Activated B cell treated with CpG ODN at 0.5 μM for 24 hours (primary cell): ENCODE measurements around the gene PLCH1. TPM values are rescaled to one million over a fixed set of nuclear protein-coding genes. Genes with fewer than 3 reads are reported as not detected.

Experiments
- ATAC-seq: fragments of 200-7000 bp; cut with Tn5 transposase; one replicate; pipeline ENCODE4 v1.10.0; 2021; ENCODE audit warnings: low read depth, mild to moderate bottlenecking, moderate library complexity
- CTCF ChIA-PET: fragments of 350-600 bp; sonication (Branson Sonifier 250); formaldehyde crosslinking; loops from one replicate; lab custom pipeline; 2021; ENCODE audit warnings: antibody characterized with exemption; lab: Charles Lee
- POLR2A ChIA-PET: fragments of 350-600 bp; sonication (Branson Sonifier 250); formaldehyde crosslinking; loops from one replicate; lab custom pipeline; 2021; ENCODE audit warnings: antibody characterized with exemption; lab: Charles Lee
- DNase-seq: peaks from one replicate; pipeline ENCODE4 v3.0.0; 2022
- H3K27ac Mint-ChIP-seq: one replicate; pipeline ENCODE4 v1.8.0; 2020; ENCODE audit warnings: mixed read lengths
- H3K27me3 Mint-ChIP-seq: one replicate; pipeline ENCODE4 v1.8.0; 2021; ENCODE audit warnings: mixed read lengths
- H3K36me3 Mint-ChIP-seq: one replicate; pipeline ENCODE4 v1.8.0; 2021; ENCODE audit warnings: low read depth, mixed read lengths
- H3K4me1 Mint-ChIP-seq: one replicate; pipeline ENCODE4 v1.8.0; 2021; ENCODE audit warnings: mixed read lengths
- H3K4me3 Mint-ChIP-seq: one replicate; pipeline ENCODE4 v1.8.0; 2020; ENCODE audit warnings: mild to moderate bottlenecking, mixed read lengths
- H3K9me3 Mint-ChIP-seq: one replicate; pipeline ENCODE4 v1.8.0; 2020; ENCODE audit warnings: mixed read lengths
- intact Hi-C: fragments of 100-400 bp; cut with micrococcal nuclease; formaldehyde crosslinking; loops from one replicate; pipeline ENCODE4 v1.15.1; 2024
- total RNA-seq: library from RNA; stranded (reverse); gene quantifications from 2 replicates; pipeline ENCODE4 v1.2.3, GENCODE V29; 2022
- TF ChIP-seq, protein P1 (sequence below): fragments of 200-600 bp; IDR thresholded peaks from one replicate; pipeline ENCODE4 v1.8.0; 2022; ENCODE audit warnings: antibody characterized with exemption, mild to moderate bottlenecking

Gene PLCH1
- total RNA-seq, 1 donor from 2014 or later, result 0.27 TPM

DNA sequence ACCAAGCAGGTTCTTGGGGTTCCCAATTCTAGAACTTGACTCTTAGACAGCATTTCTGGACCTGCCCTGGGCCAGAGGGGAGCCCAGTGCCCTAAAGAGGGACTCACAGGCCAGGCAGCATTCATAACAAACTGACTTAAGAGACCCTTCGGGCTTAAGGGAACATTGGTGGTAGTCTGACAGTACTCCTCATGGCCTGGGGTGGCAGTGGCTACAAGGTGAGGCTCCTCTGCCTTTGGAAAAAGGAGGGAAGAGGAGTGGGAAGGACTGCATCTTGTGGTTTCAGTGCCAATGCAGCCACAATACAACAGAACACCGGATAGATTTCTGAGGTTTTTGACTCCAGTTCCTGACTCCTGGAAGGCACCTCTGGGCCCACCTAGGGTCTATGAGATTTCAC is 279.2 kb downstream of the PLCH1 start:
- Mint-ChIP-seq H3K9me3 (peaks cover 20% of the 10 kb centered on the region), H3K36me3 (no peaks in the 10 kb centered on the region), H3K27me3 (no peaks in the 10 kb centered on the region), H3K4me1 (no peaks in the 10 kb centered on the region), H3K4me3 (no peak overlapping the region), H3K27ac (no peak overlapping the region)
- intact Hi-C loops, result no loop called here
- TF ChIP-seq, protein P1, sequence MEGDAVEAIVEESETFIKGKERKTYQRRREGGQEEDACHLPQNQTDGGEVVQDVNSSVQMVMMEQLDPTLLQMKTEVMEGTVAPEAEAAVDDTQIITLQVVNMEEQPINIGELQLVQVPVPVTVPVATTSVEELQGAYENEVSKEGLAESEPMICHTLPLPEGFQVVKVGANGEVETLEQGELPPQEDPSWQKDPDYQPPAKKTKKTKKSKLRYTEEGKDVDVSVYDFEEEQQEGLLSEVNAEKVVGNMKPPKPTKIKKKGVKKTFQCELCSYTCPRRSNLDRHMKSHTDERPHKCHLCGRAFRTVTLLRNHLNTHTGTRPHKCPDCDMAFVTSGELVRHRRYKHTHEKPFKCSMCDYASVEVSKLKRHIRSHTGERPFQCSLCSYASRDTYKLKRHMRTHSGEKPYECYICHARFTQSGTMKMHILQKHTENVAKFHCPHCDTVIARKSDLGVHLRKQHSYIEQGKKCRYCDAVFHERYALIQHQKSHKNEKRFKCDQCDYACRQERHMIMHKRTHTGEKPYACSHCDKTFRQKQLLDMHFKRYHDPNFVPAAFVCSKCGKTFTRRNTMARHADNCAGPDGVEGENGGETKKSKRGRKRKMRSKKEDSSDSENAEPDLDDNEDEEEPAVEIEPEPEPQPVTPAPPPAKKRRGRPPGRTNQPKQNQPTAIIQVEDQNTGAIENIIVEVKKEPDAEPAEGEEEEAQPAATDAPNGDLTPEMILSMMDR, result no peak
- CTCF ChIA-PET, result no interaction called here
- POLR2A ChIA-PET, result no interaction called here
- ATAC-seq (no peak), DNase-seq (no peak)

DNA sequence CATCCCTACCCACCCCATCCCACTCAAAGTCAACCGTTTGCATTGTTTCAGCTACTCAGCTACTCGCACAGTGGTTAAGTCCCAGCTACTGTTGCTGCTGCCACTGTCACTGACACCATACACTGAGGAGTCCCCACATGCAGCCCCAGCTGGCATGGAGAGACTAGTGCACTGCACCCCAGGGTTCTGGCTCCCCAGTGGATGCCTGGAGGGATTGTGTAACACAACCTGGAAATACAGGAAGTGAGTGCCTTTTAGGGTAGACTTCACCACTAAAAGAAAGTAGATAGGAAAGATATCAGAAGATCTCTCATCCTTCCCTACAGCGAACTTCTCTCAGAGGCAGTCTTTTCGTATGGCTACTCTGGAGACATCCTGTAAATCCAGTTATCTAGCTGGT is 282.2 kb downstream of the PLCH1 start:
- TF ChIP-seq, protein P1, result no peak
- ChIA-PET POLR2A (no interaction called here), CTCF (no interaction called here)
- DNase-seq (no peak), ATAC-seq (no peak)
- intact Hi-C loops, result no loop called here
- no peaks in the 10 kb centered on the region for H3K4me1 Mint-ChIP-seq
- H3K4me3 Mint-ChIP-seq, result no peak overlapping the region
- H3K27me3 Mint-ChIP-seq, result no peaks in the 10 kb centered on the region
- H3K9me3 Mint-ChIP-seq, result peaks cover 11% of the 10 kb centered on the region
- no peaks in the 10 kb centered on the region for H3K36me3 Mint-ChIP-seq
- H3K27ac Mint-ChIP-seq, result no peak overlapping the region

DNA sequence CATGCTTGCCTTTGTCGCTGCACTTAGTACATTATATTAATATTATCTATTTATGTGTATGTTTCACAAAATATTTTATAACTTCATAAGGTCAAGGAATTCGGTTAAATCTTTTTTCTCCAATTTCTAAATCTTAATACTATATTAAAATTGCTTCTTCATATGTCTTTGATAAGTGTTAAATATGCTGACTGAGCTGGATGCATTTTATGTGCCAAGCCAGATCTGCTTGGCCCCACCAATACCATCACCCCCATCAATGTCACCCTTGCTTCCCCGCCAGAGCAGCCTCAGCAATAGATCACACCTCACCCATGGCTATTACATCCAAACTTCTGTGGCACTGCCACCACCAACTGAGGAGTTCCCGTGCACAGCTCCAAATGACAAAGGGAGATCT is 287.3 kb downstream of the PLCH1 start:
- intact Hi-C loops, result no loop called here
- no peak for ATAC-seq
- no peaks in the 10 kb centered on the region for H3K9me3 Mint-ChIP-seq
- TF ChIP-seq, protein P1, result no peak
- no peaks in the 10 kb centered on the region for H3K27me3 Mint-ChIP-seq
- no peak overlapping the region for H3K27ac Mint-ChIP-seq
- POLR2A ChIA-PET, result no interaction called here
- no peaks in the 10 kb centered on the region for H3K36me3 Mint-ChIP-seq
- no peaks in the 10 kb centered on the region for H3K4me1 Mint-ChIP-seq
- CTCF ChIA-PET, result no interaction called here
- no peak for DNase-seq
- H3K4me3 Mint-ChIP-seq, result no peak overlapping the region

DNA sequence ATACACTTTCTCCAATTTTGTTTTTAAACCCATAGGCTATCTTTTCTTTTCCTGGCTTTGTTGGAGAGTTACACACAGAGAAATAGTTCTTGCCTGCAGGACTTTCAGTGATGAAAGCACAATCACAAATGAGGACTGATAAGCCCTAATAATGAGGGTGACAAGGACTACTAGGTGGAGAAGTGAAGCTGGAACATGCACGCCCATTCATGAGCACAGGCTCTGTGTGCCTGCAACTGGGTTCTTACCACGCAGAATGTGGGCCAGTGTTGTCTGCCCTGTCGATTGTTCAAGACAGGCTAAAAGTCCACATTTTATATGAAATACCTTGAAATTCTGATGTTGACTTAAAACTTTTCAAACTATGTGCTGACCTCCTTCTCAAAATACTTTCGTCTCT is 289.1 kb downstream of the PLCH1 start:
- Mint-ChIP-seq H3K4me3 (no peak overlapping the region), H3K4me1 (no peaks in the 10 kb centered on the region), H3K27ac (no peak overlapping the region), H3K36me3 (no peaks in the 10 kb centered on the region), H3K27me3 (no peaks in the 10 kb centered on the region), H3K9me3 (no peaks in the 10 kb centered on the region)
- ChIA-PET CTCF (no interaction called here), POLR2A (no interaction called here)
- ATAC-seq (no peak), DNase-seq (no peak)
- intact Hi-C loops, result no loop called here
- TF ChIP-seq, protein P1, result no peak

DNA sequence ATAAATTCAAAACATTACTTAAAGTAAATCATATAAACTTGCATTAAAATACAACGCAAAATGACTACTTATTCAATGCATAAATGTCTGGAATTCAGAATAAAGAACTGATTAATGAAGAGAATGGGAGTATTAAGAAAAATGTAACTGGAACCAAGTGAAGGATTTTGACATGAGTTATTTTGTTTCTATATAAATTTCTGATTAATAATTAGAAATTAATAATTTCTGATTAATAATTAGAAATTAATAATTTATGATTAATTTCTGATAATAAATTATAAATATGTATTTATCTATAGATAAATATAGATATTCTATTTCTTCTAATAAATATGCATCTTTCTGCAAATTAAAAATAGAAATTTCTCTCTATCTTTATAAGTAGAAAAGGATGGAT is 291.4 kb downstream of the PLCH1 start:
- ATAC-seq (no peak), DNase-seq (no peak)
- H3K27me3 Mint-ChIP-seq, result no peaks in the 10 kb centered on the region
- H3K36me3 Mint-ChIP-seq, result no peaks in the 10 kb centered on the region
- intact Hi-C loops, result no loop called here
- no peaks in the 10 kb centered on the region for H3K4me1 Mint-ChIP-seq
- POLR2A ChIA-PET, result no interaction called here
- H3K4me3 Mint-ChIP-seq, result no peak overlapping the region
- CTCF ChIA-PET, result no interaction called here
- H3K27ac Mint-ChIP-seq, result no peak overlapping the region
- TF ChIP-seq, protein P1, result no peak
- no peaks in the 10 kb centered on the region for H3K9me3 Mint-ChIP-seq
